GM23338 (cell line): Measurements from ENCODE around the gene RNF2. TPM values are rescaled to one million over a fixed set of nuclear protein-coding genes. Genes with fewer than 3 reads are reported as not detected.

Source experiments
- ATAC-seq: fragments of 200-7000 bp; cut with Tn5 transposase; 3 replicates; pipeline ENCODE4 v1.9.1; 2020
- DNase-seq: peaks from one replicate; pipeline ENCODE4 v3.0.0-alpha.2; 2015; ENCODE audit warnings: low spot score
- H2AFZ ChIP-seq: fragments of 200-600 bp; sonication (generic); 2 replicates; pipeline ENCODE4 v1.8.0; 2016; ENCODE audit warnings: antibody characterized with exemption, mild to moderate bottlenecking, moderate library complexity
- H3F3A ChIP-seq: fragments of 200-600 bp; sonication (generic); replicated peaks from 2 replicates; pipeline ENCODE4 v1.8.0; 2017; ENCODE audit warnings: antibody characterized with exemption, mixed run types, low read depth
- H3K27ac ChIP-seq: fragments of 200-600 bp; sonication (generic); 2 replicates; pipeline ENCODE4 v1.6.1; 2016; ENCODE audit warnings: low read depth
- H3K27me3 ChIP-seq: fragments of 200-600 bp; sonication (generic); 2 replicates; pipeline ENCODE4 v1.8.0; 2016; ENCODE audit warnings: mild to moderate bottlenecking, mixed run types, moderate library complexity; ENCODE audit not compliant: insufficient read depth
- H3K36me3 ChIP-seq: fragments of 200-600 bp; sonication (generic); 2 replicates; pipeline ENCODE4 v1.8.0; 2016; ENCODE audit warnings: mild to moderate bottlenecking; ENCODE audit not compliant: insufficient read depth
- H3K4me1 ChIP-seq: fragments of 200-600 bp; sonication (generic); 2 replicates; pipeline ENCODE4 v1.8.0; 2016; ENCODE audit warnings: mild to moderate bottlenecking, moderate library complexity; ENCODE audit not compliant: insufficient read depth
- H3K4me2 ChIP-seq: fragments of 200-600 bp; sonication (generic); 2 replicates; pipeline ENCODE4 v1.7.1; 2017; ENCODE audit warnings: mixed run types
- H3K4me3 ChIP-seq: fragments of 200-600 bp; sonication (generic); 2 replicates; pipeline ENCODE4 v1.6.1; 2016; ENCODE audit warnings: mixed run types
- H3K79me2 ChIP-seq: fragments of 200-600 bp; sonication (generic); replicated peaks from 2 replicates; pipeline ENCODE4 v1.8.0; 2017; ENCODE audit warnings: mild to moderate bottlenecking; ENCODE audit not compliant: insufficient read depth
- H3K9me2 ChIP-seq: fragments of 200-600 bp; sonication (generic); 2 replicates; pipeline ENCODE4 v1.8.0; 2017; ENCODE audit not compliant: insufficient read depth
- H4K20me1 ChIP-seq: fragments of 200-600 bp; sonication (generic); replicated peaks from 2 replicates; pipeline ENCODE4 v1.8.0; 2017; ENCODE audit warnings: mild to moderate bottlenecking; ENCODE audit not compliant: insufficient read depth
- H3K27ac Mint-ChIP-seq: 2 replicates; pipeline ENCODE4 v1.8.0; 2020; ENCODE audit warnings: inconsistent platforms, mild to moderate bottlenecking, moderate library complexity, mixed read lengths
- H3K27me3 Mint-ChIP-seq: 3 replicates; pipeline ENCODE4 v1.8.0; 2022; ENCODE audit warnings: low read depth, mild to moderate bottlenecking, moderate library complexity, mixed read lengths, inconsistent platforms; ENCODE audit not compliant: insufficient read depth, poor library complexity
- H3K36me3 Mint-ChIP-seq: 3 replicates; pipeline ENCODE4 v1.8.0; 2021; ENCODE audit warnings: low read depth, mild to moderate bottlenecking, inconsistent platforms, moderate library complexity, mixed read lengths
- H3K4me1 Mint-ChIP-seq: 3 replicates; pipeline ENCODE4 v1.8.0; 2020; ENCODE audit warnings: mild to moderate bottlenecking, inconsistent platforms, mixed read lengths
- H3K4me3 Mint-ChIP-seq: 3 replicates; pipeline ENCODE4 v1.8.0; 2021; ENCODE audit warnings: moderate library complexity, mild to moderate bottlenecking, inconsistent platforms, mixed read lengths
- H3K9me3 Mint-ChIP-seq: 3 replicates; pipeline ENCODE4 v1.8.0; 2020; ENCODE audit warnings: moderate library complexity, mild to moderate bottlenecking, inconsistent platforms, mixed read lengths
- CREB1 ChIP-seq: fragments of 250-450 bp; sonication (Bioruptor Pico); IDR thresholded peaks from 2 replicates; pipeline ENCODE4 v1.5.0; 2020; ENCODE audit warnings: low read depth, mild to moderate bottlenecking, moderate library complexity
- CTCF ChIP-seq, 2 experiments: fragments of 200-600 bp in 1 of 2; sonication (generic) in 1 of 2; conservative IDR thresholded peaks; 2 replicates each; pipeline versions ENCODE4 v1.5.1 to v1.6.1; 2016 to 2017; ENCODE audit warnings: antibody characterized with exemption in 2 of 2, low read depth in 2 of 2, mild to moderate bottlenecking in 2 of 2, moderate library complexity in 1 of 2
- ETS1 ChIP-seq: IDR thresholded peaks from 2 replicates; pipeline ENCODE4 v1.6.1; 2016; ENCODE audit warnings: antibody characterized with exemption
- EZH2 ChIP-seq: fragments of 200-600 bp; sonication (generic); IDR thresholded peaks from one replicate; pipeline ENCODE4 v1.8.0; 2017; ENCODE audit warnings: antibody characterized with exemption, mild to moderate bottlenecking, low read depth; ENCODE audit not compliant: unreplicated experiment
- EZH2phosphoT487 ChIP-seq: fragments of 200-600 bp; sonication (generic); IDR thresholded peaks from one replicate; pipeline ENCODE4 v1.8.1; 2018; ENCODE audit warnings: antibody characterized with exemption; ENCODE audit not compliant: unreplicated experiment
- JUNB ChIP-seq: IDR thresholded peaks from one replicate; pipeline ENCODE4 v1.6.1; 2016; ENCODE audit warnings: antibody characterized with exemption; ENCODE audit not compliant: unreplicated experiment
- NANOG ChIP-seq: IDR thresholded peaks from 2 replicates; pipeline ENCODE4 v1.6.1; 2016; ENCODE audit warnings: antibody characterized with exemption, borderline replicate concordance
- POLR2AphosphoS5 ChIP-seq: IDR thresholded peaks from 2 replicates; pipeline ENCODE4 v1.6.1; 2016; ENCODE audit warnings: antibody characterized with exemption, low read depth
- REST ChIP-seq: IDR thresholded peaks from one replicate; pipeline ENCODE4 v1.6.1; 2018; ENCODE audit warnings: antibody characterized with exemption; ENCODE audit not compliant: unreplicated experiment
- STAT1 ChIP-seq: IDR thresholded peaks from one replicate; pipeline ENCODE4 v1.6.1; 2016; ENCODE audit warnings: antibody characterized with exemption; ENCODE audit not compliant: unreplicated experiment
- ZNF114 ChIP-seq: fragments of 250-450 bp; sonication (Bioruptor Pico); IDR thresholded peaks from 2 replicates; pipeline ENCODE4 v1.5.0; 2020; ENCODE audit warnings: mild to moderate bottlenecking, moderate library complexity
- ZNF331 ChIP-seq: fragments of 250-450 bp; sonication (Bioruptor Pico); IDR thresholded peaks from 2 replicates; pipeline ENCODE4 v1.5.0; 2020; ENCODE audit warnings: low read depth, mild to moderate bottlenecking, moderate library complexity
- ZNF462 ChIP-seq: fragments of 250-450 bp; sonication (Bioruptor Pico); IDR thresholded peaks from 2 replicates; pipeline ENCODE4 v1.5.0; 2020; ENCODE audit warnings: mild to moderate bottlenecking, moderate library complexity
- polyA plus RNA-seq: library from polyadenylated mRNA; unstranded; fragments of >200 nt; fragmentation: Nextera tagmentation; extraction: Ambion mirVana; gene quantifications from 2 replicates; pipeline ENCODE4 v1.2.1, GENCODE V29; 2016
- total RNA-seq: library from RNA; depleted of rRNA; stranded (reverse); fragments of >200 nt; shearing (Covaris generic); gene quantifications from 2 replicates; pipeline ENCODE4 v1.2.3, GENCODE V29; 2014

The RNF2 gene
- total and polyA plus RNA-seq, 2 experiments from 2014 or later, result 33.3 to 51.4 TPM

- Histone ChIP-seq H3K36me3 (peaks cover 8% of the 10 kb centered on the region; the same call in 1 of the 2 replicates), H2AFZ (no peak overlapping the region), H3K27ac (no peak overlapping the region), H3K4me1 (no peaks in the 10 kb centered on the region), H3K9me2 (no peaks in the 10 kb centered on the region), H3K4me3 (no peak overlapping the region), H3K79me2 (no peaks in the 10 kb centered on the region), H3K27me3 (no peaks in the 10 kb centered on the region), H3F3A (no peaks in the 10 kb centered on the region), H4K20me1 (no peaks in the 10 kb centered on the region), H3K4me2 (no peak overlapping the region)
- TF ChIP-seq EZH2phosphoT487 (no peak), CREB1 (CRISPR knock-in tag) (no peak), CTCF (conservative IDR thresholded peaks at IDR 0.05; ENCODE audit: low read depth in 2 of 2) (no peak), STAT1 (no peak), EZH2 (no peak), POLR2AphosphoS5 (no peak), ZNF331 (CRISPR knock-in tag) (no peak), NANOG (no peak), ETS1 (no peak), JUNB (no peak), ZNF462 (CRISPR knock-in tag) (no peak), REST (no peak), ZNF114 (no peak)
- no peak overlapping the region for H3K27ac Mint-ChIP-seq
- DNase-seq (no peak), ATAC-seq (no peak)
- H3K36me3 Mint-ChIP-seq, result peaks cover 22% of the 10 kb centered on the region; the same call in 2 of the 3 replicates
- H3K4me1 Mint-ChIP-seq, result no peaks in the 10 kb centered on the region
- peaks cover 4% of the 10 kb centered on the region for H3K27me3 Mint-ChIP-seq
- no peak overlapping the region for H3K4me3 Mint-ChIP-seq
- peaks cover 20% of the 10 kb centered on the region for H3K9me3 Mint-ChIP-seq
These were observed 59.8 kb downstream of the RNF2 start for GRCh38 chr1:185105121-185105520.
